ENCODE data around the gene PLXNA4. TPM values are rescaled to one million over a fixed set of nuclear protein-coding genes. Genes with fewer than 3 reads are reported as not detected.

The PLXNA4 gene
- total RNA-seq, 4 donors from 2014 or later, result 5.1 to 7.0 (median 5.3) TPM

DNA sequence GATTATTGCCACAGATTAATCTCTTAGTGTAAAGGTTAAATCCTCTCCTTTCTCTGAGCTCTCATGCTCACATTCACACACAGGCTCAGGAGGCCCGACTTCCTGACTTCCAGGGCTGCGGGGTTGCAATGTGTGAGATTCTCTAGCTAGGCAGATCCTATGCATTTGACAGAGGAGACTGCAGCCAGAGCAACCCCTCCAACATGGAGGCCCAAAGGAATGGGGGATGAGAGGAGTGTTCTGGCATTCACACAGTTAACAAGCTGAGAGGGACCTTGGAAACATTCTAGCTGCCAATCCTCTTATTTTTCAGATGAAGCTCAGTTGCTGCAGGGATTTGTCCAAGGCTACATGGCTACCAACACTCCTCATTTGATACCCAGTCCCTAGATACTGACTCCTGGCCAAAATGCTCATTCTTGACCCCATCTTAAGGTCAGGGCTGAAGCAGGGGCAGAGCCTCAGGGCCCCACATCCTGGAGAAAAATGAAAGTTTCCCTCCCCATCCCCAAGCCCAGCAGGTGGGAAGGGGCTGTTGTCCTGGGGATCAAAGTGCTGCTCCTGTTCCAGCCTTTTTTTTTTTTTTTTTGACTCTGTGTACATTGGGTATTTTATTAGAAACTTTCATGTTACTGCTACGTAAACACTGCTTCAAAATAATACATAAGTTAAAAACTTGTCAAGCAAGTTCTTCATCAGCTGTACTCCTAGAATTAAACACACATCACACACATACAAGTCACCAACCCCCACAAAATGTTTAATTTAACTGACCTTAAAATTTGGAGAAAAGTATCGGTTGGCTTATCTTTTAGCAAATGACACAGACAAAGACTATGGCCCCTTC lies 325.6 kb downstream of the PLXNA4 start:
- TF ChIP-seq, protein P1, sequence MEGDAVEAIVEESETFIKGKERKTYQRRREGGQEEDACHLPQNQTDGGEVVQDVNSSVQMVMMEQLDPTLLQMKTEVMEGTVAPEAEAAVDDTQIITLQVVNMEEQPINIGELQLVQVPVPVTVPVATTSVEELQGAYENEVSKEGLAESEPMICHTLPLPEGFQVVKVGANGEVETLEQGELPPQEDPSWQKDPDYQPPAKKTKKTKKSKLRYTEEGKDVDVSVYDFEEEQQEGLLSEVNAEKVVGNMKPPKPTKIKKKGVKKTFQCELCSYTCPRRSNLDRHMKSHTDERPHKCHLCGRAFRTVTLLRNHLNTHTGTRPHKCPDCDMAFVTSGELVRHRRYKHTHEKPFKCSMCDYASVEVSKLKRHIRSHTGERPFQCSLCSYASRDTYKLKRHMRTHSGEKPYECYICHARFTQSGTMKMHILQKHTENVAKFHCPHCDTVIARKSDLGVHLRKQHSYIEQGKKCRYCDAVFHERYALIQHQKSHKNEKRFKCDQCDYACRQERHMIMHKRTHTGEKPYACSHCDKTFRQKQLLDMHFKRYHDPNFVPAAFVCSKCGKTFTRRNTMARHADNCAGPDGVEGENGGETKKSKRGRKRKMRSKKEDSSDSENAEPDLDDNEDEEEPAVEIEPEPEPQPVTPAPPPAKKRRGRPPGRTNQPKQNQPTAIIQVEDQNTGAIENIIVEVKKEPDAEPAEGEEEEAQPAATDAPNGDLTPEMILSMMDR (IDR thresholded peaks at IDR 0.05), result no peak
- no peak for TF ChIP-seq POLR2A (IDR thresholded peaks at IDR 0.05)
- WGBS, 2 donors, result 44 to 53% methylated on average over 4 of the region's 4 CpGs
- no peak overlapping the region for H3K4me3 ChIP-seq (ENCODE audit: low read depth, poor library complexity, severe bottlenecking)
- intact Hi-C loops (cut with DNase I; ENCODE audit: low total_unique reads), result loop anchor here (10.0 kb wide), 1 partner anchor 306 kb away; no protein-coding TSS in a partner anchor
- no peak for DNase-seq (ENCODE audit: low spot score in 2 of 2)

DNA sequence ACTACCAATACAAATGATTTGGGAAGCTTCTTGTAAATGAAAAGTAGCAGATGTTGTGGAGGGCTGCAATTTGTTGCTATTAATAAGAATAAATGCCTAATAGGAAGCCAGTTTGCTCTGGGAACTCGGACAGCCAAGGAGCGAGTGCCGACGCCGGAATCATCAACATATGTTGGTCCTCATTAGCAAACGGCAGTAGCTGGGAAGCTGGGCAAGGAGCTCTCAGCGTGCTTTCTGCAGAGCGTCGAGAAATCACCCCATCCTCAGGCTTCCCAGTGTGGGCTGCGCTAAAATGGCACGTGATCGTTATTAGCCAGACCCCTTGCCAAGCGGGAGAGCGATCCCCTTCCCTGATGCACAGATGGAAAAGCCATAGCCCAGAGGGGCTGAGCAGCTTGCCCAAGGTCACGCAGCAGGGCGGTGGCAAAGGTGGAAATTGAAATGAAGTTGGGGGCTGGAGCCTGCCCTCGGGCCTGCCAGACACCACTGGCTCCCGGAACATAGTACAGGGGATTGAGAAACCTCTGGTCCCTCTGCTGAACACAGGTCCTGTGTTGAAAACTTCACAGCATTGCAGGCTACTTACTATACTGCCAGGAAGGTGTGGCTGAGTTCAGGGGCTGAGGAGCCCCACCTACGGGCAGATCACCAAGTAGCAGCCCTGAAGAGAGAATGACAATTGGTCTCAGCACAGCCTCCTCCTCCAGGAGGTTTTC lies 326.9 kb downstream of the PLXNA4 start:
- 40 to 46% methylated on average over 19 of the region's 19 CpGs for WGBS, 2 donors
- no peak overlapping the region for H3K4me3 ChIP-seq (ENCODE audit: low read depth, poor library complexity, severe bottlenecking)
- TF ChIP-seq, protein P1 (IDR thresholded peaks at IDR 0.05), result no peak
- TF ChIP-seq POLR2A (IDR thresholded peaks at IDR 0.05), result no peak
- intact Hi-C loops (cut with DNase I; ENCODE audit: low total_unique reads), result no loop called here
- DNase-seq (ENCODE audit: low spot score in 2 of 2), result peak; percentile 35 to 60

GRCh38 chr7:132248841-132249240 lies 327.4 kb downstream of the PLXNA4 start:
- 85% methylated on average over 2 of the region's 2 CpGs for WGBS, 2 donors
- intact Hi-C loops (cut with DNase I; ENCODE audit: low total_unique reads), result no loop called here
- peak in 1 of 2 donors; percentile 59 for DNase-seq (ENCODE audit: low spot score in 2 of 2)

DNA sequence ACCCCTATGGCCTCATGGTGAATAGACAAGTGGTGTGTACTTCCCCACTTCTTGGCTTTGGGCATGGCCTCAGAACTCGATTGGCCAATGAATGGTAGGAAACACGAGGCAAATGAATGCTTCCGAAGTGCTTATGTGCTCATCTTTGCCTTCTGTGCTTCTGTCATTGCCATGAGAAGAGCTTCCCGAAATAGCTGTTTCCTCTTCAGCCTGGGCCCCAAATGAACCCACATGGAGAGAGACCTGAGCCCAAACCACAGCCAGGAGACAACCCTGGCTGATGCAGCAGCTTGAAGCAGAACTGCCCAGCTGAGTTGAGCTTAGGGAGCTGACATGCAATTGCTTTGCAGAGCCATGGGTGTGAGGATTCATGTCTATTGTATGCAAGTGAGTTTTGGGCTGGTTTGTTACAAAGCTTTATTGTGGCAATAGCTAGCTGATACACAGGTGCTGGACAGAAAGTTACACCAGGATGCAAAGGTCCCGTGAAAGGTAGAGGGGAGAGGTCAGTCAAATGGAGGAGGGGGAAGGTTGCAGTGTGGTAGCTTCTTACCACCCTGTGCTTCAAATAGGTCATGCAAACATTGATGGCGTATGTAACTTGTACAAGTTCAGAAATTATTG lies 328.2 kb downstream of the PLXNA4 start:
- H3K4me3 ChIP-seq (ENCODE audit: low read depth, poor library complexity, severe bottlenecking), result no peak overlapping the region
- intact Hi-C loops (cut with DNase I; ENCODE audit: low total_unique reads), result no loop called here
- WGBS, 2 donors, result 87 to 91% methylated on average over 6 of the region's 6 CpGs
- DNase-seq (ENCODE audit: low spot score in 2 of 2), result peak in 1 of 2 donors; percentile 34
- no peak for TF ChIP-seq POLR2A (IDR thresholded peaks at IDR 0.05)
- TF ChIP-seq, protein P1 (IDR thresholded peaks at IDR 0.05), result no peak

More at GRCh38 chr7:132248841-132249240, 327.4 kb downstream of the PLXNA4 start:
- H3K4me3 ChIP-seq (ENCODE audit: low read depth, poor library complexity, severe bottlenecking), result no peak overlapping the region
- TF ChIP-seq, protein P1 (IDR thresholded peaks at IDR 0.05), result no peak
- TF ChIP-seq POLR2A (IDR thresholded peaks at IDR 0.05), result no peak

GRCh38 chr7:132246591-132246990 lies 329.7 kb downstream of the PLXNA4 start:
- H3K4me3 ChIP-seq (ENCODE audit: low read depth, poor library complexity, severe bottlenecking), result no peak overlapping the region
- TF ChIP-seq, protein P1 (IDR thresholded peaks at IDR 0.05), result no peak
- no peak for TF ChIP-seq POLR2A (IDR thresholded peaks at IDR 0.05)
- intact Hi-C loops (cut with DNase I; ENCODE audit: low total_unique reads), result no loop called here
- DNase-seq (ENCODE audit: low spot score in 2 of 2), result no peak

Measured in lower leg skin (tissue), 4 donors.